ENCODE measurements around the gene C16orf46. TPM values are rescaled to one million over a fixed set of nuclear protein-coding genes. Genes with fewer than 3 reads are reported as not detected.

C16orf46 gene
- total and polyA plus RNA-seq, 9 of the 15 experiments (the other 6 are each of a cell fraction or from before 2014, with no cell fraction given), result 0.10 to 0.98 (median 0.41) TPM; not detected in 1

DNA sequence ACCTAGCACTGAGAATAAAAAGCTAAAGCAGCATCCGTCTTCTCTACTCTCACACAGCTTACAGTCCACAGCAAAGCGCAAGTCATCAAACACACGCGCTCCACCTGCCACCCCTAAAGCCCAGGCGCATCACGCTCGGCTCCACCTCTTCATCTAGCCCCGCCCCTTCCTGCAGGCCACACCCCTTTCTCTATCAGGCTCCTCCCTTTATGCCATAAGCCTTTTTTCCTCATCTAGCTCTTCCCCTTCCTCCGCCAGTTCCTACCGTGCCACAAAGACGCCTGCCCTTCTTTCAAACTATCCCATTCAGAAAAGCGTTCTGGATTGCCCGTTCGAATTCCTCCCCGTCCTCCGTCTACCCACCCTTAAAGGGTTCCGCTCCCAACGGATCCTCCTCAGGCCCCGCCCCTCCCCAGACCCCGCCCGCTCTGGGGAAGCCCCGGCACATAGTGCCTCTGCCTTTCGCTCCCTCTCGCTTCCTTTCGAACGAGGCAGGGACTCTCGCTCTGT is 417 bp downstream of the C16orf46 start (continued):
- TF ChIP-seq, protein P1, sequence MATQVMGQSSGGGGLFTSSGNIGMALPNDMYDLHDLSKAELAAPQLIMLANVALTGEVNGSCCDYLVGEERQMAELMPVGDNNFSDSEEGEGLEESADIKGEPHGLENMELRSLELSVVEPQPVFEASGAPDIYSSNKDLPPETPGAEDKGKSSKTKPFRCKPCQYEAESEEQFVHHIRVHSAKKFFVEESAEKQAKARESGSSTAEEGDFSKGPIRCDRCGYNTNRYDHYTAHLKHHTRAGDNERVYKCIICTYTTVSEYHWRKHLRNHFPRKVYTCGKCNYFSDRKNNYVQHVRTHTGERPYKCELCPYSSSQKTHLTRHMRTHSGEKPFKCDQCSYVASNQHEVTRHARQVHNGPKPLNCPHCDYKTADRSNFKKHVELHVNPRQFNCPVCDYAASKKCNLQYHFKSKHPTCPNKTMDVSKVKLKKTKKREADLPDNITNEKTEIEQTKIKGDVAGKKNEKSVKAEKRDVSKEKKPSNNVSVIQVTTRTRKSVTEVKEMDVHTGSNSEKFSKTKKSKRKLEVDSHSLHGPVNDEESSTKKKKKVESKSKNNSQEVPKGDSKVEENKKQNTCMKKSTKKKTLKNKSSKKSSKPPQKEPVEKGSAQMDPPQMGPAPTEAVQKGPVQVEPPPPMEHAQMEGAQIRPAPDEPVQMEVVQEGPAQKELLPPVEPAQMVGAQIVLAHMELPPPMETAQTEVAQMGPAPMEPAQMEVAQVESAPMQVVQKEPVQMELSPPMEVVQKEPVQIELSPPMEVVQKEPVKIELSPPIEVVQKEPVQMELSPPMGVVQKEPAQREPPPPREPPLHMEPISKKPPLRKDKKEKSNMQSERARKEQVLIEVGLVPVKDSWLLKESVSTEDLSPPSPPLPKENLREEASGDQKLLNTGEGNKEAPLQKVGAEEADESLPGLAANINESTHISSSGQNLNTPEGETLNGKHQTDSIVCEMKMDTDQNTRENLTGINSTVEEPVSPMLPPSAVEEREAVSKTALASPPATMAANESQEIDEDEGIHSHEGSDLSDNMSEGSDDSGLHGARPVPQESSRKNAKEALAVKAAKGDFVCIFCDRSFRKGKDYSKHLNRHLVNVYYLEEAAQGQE (IDR thresholded peaks at IDR 0.05; ENCODE audit: borderline replicate concordance), result no peak
- TF ChIP-seq, protein P1 (CRISPR knock-in tag; IDR thresholded peaks at IDR 0.05; ENCODE audit: low read depth), result no peak
- TF ChIP-seq ZNF354B (CRISPR knock-in tag; IDR thresholded peaks at IDR 0.05), result no peak
- TF ChIP-seq SMARCA4 (IDR thresholded peaks at IDR 0.05), result peak; percentile 42; the same call in 1 of the 2 replicates
- TF ChIP-seq, protein P2, sequence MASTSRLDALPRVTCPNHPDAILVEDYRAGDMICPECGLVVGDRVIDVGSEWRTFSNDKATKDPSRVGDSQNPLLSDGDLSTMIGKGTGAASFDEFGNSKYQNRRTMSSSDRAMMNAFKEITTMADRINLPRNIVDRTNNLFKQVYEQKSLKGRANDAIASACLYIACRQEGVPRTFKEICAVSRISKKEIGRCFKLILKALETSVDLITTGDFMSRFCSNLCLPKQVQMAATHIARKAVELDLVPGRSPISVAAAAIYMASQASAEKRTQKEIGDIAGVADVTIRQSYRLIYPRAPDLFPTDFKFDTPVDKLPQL (IDR thresholded peaks at IDR 0.05; ENCODE audit: extremely low read depth, insufficient read length), result no peak
- TF ChIP-seq ZNF57 (CRISPR knock-in tag; IDR thresholded peaks at IDR 0.05), result no peak
- TF ChIP-seq LARP7 (IDR thresholded peaks at IDR 0.05), result peak; percentile 89; the same call in 1 of the 2 replicates
- TF ChIP-seq OTX1 (CRISPR knock-in tag; IDR thresholded peaks at IDR 0.05), result peak; percentile 75; the same call in 1 of the 2 replicates
- TF ChIP-seq, protein P3, sequence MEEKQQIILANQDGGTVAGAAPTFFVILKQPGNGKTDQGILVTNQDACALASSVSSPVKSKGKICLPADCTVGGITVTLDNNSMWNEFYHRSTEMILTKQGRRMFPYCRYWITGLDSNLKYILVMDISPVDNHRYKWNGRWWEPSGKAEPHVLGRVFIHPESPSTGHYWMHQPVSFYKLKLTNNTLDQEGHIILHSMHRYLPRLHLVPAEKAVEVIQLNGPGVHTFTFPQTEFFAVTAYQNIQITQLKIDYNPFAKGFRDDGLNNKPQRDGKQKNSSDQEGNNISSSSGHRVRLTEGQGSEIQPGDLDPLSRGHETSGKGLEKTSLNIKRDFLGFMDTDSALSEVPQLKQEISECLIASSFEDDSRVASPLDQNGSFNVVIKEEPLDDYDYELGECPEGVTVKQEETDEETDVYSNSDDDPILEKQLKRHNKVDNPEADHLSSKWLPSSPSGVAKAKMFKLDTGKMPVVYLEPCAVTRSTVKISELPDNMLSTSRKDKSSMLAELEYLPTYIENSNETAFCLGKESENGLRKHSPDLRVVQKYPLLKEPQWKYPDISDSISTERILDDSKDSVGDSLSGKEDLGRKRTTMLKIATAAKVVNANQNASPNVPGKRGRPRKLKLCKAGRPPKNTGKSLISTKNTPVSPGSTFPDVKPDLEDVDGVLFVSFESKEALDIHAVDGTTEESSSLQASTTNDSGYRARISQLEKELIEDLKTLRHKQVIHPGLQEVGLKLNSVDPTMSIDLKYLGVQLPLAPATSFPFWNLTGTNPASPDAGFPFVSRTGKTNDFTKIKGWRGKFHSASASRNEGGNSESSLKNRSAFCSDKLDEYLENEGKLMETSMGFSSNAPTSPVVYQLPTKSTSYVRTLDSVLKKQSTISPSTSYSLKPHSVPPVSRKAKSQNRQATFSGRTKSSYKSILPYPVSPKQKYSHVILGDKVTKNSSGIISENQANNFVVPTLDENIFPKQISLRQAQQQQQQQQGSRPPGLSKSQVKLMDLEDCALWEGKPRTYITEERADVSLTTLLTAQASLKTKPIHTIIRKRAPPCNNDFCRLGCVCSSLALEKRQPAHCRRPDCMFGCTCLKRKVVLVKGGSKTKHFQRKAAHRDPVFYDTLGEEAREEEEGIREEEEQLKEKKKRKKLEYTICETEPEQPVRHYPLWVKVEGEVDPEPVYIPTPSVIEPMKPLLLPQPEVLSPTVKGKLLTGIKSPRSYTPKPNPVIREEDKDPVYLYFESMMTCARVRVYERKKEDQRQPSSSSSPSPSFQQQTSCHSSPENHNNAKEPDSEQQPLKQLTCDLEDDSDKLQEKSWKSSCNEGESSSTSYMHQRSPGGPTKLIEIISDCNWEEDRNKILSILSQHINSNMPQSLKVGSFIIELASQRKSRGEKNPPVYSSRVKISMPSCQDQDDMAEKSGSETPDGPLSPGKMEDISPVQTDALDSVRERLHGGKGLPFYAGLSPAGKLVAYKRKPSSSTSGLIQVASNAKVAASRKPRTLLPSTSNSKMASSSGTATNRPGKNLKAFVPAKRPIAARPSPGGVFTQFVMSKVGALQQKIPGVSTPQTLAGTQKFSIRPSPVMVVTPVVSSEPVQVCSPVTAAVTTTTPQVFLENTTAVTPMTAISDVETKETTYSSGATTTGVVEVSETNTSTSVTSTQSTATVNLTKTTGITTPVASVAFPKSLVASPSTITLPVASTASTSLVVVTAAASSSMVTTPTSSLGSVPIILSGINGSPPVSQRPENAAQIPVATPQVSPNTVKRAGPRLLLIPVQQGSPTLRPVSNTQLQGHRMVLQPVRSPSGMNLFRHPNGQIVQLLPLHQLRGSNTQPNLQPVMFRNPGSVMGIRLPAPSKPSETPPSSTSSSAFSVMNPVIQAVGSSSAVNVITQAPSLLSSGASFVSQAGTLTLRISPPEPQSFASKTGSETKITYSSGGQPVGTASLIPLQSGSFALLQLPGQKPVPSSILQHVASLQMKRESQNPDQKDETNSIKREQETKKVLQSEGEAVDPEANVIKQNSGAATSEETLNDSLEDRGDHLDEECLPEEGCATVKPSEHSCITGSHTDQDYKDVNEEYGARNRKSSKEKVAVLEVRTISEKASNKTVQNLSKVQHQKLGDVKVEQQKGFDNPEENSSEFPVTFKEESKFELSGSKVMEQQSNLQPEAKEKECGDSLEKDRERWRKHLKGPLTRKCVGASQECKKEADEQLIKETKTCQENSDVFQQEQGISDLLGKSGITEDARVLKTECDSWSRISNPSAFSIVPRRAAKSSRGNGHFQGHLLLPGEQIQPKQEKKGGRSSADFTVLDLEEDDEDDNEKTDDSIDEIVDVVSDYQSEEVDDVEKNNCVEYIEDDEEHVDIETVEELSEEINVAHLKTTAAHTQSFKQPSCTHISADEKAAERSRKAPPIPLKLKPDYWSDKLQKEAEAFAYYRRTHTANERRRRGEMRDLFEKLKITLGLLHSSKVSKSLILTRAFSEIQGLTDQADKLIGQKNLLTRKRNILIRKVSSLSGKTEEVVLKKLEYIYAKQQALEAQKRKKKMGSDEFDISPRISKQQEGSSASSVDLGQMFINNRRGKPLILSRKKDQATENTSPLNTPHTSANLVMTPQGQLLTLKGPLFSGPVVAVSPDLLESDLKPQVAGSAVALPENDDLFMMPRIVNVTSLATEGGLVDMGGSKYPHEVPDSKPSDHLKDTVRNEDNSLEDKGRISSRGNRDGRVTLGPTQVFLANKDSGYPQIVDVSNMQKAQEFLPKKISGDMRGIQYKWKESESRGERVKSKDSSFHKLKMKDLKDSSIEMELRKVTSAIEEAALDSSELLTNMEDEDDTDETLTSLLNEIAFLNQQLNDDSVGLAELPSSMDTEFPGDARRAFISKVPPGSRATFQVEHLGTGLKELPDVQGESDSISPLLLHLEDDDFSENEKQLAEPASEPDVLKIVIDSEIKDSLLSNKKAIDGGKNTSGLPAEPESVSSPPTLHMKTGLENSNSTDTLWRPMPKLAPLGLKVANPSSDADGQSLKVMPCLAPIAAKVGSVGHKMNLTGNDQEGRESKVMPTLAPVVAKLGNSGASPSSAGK (IDR thresholded peaks at IDR 0.05), result peak; percentile 87
